Keratinocyte (primary cell): ENCODE measurements around the gene LDAH. TPM values are rescaled to one million over a fixed set of nuclear protein-coding genes. Genes with fewer than 3 reads are reported as not detected.
A peak's percentile ranks its signal among the peaks of the same experiment; 100 is the strongest.

ENCODE experiments used
- DNase-seq: peaks from one replicate; pipeline ENCODE4 v3.0.0-alpha.2; 2011; ENCODE audit warnings: low read depth, missing footprints, low spot score
- FAIRE-seq: peaks from 2 replicates; lab custom pipeline; 2011; peaks lifted over from hg19 to GRCh38; lab: Jason Lieb, UNC
- H2AFZ ChIP-seq: 2 replicates; pipeline ENCODE4 v1.6.0; 2012; ENCODE audit warnings: low read length, control low read depth, inconsistent platforms; ENCODE audit not compliant: control insufficient read depth
- H3K27ac ChIP-seq: 2 replicates; pipeline ENCODE4 v1.5.1; 2011; ENCODE audit warnings: low read length; ENCODE audit not compliant: control insufficient read depth, insufficient read depth
- H3K27me3 ChIP-seq: 3 replicates; pipeline ENCODE4 v1.6.0; 2011; ENCODE audit warnings: low read length; ENCODE audit not compliant: control insufficient read depth, insufficient read depth; ENCODE audit errors: extremely low read depth
- H3K36me3 ChIP-seq, 2 experiments: 2 replicates in 1 of 2; 3 replicates in 1 of 2; pipeline ENCODE4 v1.5.1; 2011; ENCODE audit warnings: low read length in 2 of 2, mild to moderate bottlenecking in 1 of 2; ENCODE audit not compliant: control insufficient read depth in 2 of 2, insufficient read depth in 2 of 2; ENCODE audit errors: extremely low read depth in 1 of 2
- H3K4me1 ChIP-seq: 3 replicates; pipeline ENCODE4 v1.5.1; 2011; ENCODE audit warnings: low read length; ENCODE audit not compliant: control insufficient read depth, insufficient read depth; ENCODE audit errors: extremely low read depth
- H3K4me2 ChIP-seq: 3 replicates; pipeline ENCODE4 v1.6.0; 2011; ENCODE audit warnings: low read depth, low read length; ENCODE audit not compliant: control insufficient read depth, insufficient read depth; ENCODE audit errors: extremely low read depth
- H3K4me3 ChIP-seq, 3 experiments: fragments of 200-600 bp in 1 of 3; sonication (generic) in 1 of 3; 2 replicates in 2 of 3; 3 replicates in 1 of 3; pipeline ENCODE4 v1.5.1; 2011 to 2016; ENCODE audit warnings: low read length in 3 of 3, mild to moderate bottlenecking in 3 of 3, control low read depth in 2 of 3, inconsistent platforms in 1 of 3, low read depth in 1 of 3, mixed read lengths in 1 of 3, mixed run types in 1 of 3, moderate library complexity in 1 of 3; ENCODE audit not compliant: control insufficient read depth in 2 of 3, insufficient read depth in 2 of 3; ENCODE audit errors: extremely low read depth in 1 of 3
- H3K79me2 ChIP-seq: 2 replicates; pipeline ENCODE4 v1.6.0; 2012; ENCODE audit warnings: low read length; ENCODE audit not compliant: control insufficient read depth, insufficient read depth
- H3K9ac ChIP-seq: 3 replicates; pipeline ENCODE4 v1.6.0; 2011; ENCODE audit warnings: low read length; ENCODE audit not compliant: control insufficient read depth, insufficient read depth; ENCODE audit errors: extremely low read depth
- H3K9me1 ChIP-seq: 3 replicates; pipeline ENCODE4 v1.6.0; 2011; ENCODE audit warnings: low read length; ENCODE audit not compliant: control insufficient read depth, insufficient read depth; ENCODE audit errors: extremely low read depth
- H3K9me3 ChIP-seq: 2 replicates; pipeline ENCODE4 v1.5.1; 2012; ENCODE audit warnings: low read depth, low read length; ENCODE audit not compliant: control insufficient read depth
- H4K20me1 ChIP-seq: 3 replicates; pipeline ENCODE4 v1.6.0; 2011; ENCODE audit warnings: low read length; ENCODE audit not compliant: control insufficient read depth, insufficient read depth; ENCODE audit errors: extremely low read depth
- EZH2 ChIP-seq: IDR thresholded peaks from one replicate; pipeline ENCODE4 v1.6.1; 2012; ENCODE audit warnings: inconsistent platforms, mild to moderate bottlenecking, low read length, moderate library complexity
- dilution Hi-C: fragments of 300-500 bp; cut with MboI; formaldehyde crosslinking; loops from one replicate; pipeline ENCODE4 v1.7.0; 2020; ENCODE audit warnings: low sequenced_read_pairs; ENCODE audit not compliant: extremely low pct_ligation_motif_present
- polyA plus RNA-seq, 5 experiments: library from polyadenylated mRNA; depleted of rRNA in 3 of 5; stranded (reverse) in 3 of 5; stranded (forward) in 1 of 5; unstranded in 1 of 5; fragments of >200 nt; gene quantifications; 1 replicate in 1 of 5; 2 replicates in 3 of 5; 3 replicates in 1 of 5; pipeline versions ENCODE4 v1.2.1 to v1.2.3, GENCODE V29; 2011 to 2012; ENCODE audit warnings: missing spikeins in 2 of 5, low read depth in 1 of 5, low replicate concordance in 1 of 5
- TF ChIP-seq, protein P1 (sequence below), 3 experiments: IDR thresholded peaks in 1 of 3; conservative IDR thresholded peaks in 1 of 3; optimal IDR thresholded peaks in 1 of 3; 2 replicates in 2 of 3; 3 replicates in 1 of 3; pipeline versions ENCODE3 to v1.5.1; 2011; ENCODE audit warnings: low read length in 3 of 3, mild to moderate bottlenecking in 3 of 3, moderate library complexity in 2 of 3, control low read depth in 1 of 3, inconsistent platforms in 1 of 3; ENCODE audit not compliant: insufficient read depth in 2 of 3; ENCODE audit errors: extremely low read depth in 1 of 3

LDAH gene
- polyA plus RNA-seq, 1 donor (not counting 4 experiments of a cell fraction or from before 2014, with no cell fraction given), result 22.7 TPM

GRCh38 chr2:20671036-20671735, 151.7 kb downstream of the LDAH start:
- H3K4me2 ChIP-seq, result no peak overlapping the region
- H3K27me3 ChIP-seq, result peaks cover 75% of the 10 kb centered on the region
- H3K9me1 ChIP-seq, result no peaks in the 10 kb centered on the region
- no peak overlapping the region for H3K4me3 ChIP-seq
- H3K79me2 ChIP-seq, result no peaks in the 10 kb centered on the region
- no peaks in the 10 kb centered on the region for H4K20me1 ChIP-seq
- H3K27ac ChIP-seq, result no peak overlapping the region
- no peak overlapping the region for H2AFZ ChIP-seq
- peaks cover 3% of the 10 kb centered on the region for H3K4me1 ChIP-seq
- TF ChIP-seq, protein P1, sequence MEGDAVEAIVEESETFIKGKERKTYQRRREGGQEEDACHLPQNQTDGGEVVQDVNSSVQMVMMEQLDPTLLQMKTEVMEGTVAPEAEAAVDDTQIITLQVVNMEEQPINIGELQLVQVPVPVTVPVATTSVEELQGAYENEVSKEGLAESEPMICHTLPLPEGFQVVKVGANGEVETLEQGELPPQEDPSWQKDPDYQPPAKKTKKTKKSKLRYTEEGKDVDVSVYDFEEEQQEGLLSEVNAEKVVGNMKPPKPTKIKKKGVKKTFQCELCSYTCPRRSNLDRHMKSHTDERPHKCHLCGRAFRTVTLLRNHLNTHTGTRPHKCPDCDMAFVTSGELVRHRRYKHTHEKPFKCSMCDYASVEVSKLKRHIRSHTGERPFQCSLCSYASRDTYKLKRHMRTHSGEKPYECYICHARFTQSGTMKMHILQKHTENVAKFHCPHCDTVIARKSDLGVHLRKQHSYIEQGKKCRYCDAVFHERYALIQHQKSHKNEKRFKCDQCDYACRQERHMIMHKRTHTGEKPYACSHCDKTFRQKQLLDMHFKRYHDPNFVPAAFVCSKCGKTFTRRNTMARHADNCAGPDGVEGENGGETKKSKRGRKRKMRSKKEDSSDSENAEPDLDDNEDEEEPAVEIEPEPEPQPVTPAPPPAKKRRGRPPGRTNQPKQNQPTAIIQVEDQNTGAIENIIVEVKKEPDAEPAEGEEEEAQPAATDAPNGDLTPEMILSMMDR (optimal IDR thresholded peaks at IDR 0.05 in 1 of 3, IDR thresholded peaks at IDR 0.05 in 1 of 3, conservative IDR thresholded peaks at IDR 0.05 in 1 of 3; ENCODE audit: extremely low read depth in 1 of 3, insufficient read depth in 2 of 3, low read length in 3 of 3), result no peak
- TF ChIP-seq EZH2, result peak; percentile 98
- no peaks in the 10 kb centered on the region for H3K36me3 ChIP-seq
- H3K9me3 ChIP-seq, result no peaks in the 10 kb centered on the region
- no peak overlapping the region for H3K9ac ChIP-seq
- dilution Hi-C loops, result no loop called here
- no peak for DNase-seq
- FAIRE-seq, result no peak

DNA sequence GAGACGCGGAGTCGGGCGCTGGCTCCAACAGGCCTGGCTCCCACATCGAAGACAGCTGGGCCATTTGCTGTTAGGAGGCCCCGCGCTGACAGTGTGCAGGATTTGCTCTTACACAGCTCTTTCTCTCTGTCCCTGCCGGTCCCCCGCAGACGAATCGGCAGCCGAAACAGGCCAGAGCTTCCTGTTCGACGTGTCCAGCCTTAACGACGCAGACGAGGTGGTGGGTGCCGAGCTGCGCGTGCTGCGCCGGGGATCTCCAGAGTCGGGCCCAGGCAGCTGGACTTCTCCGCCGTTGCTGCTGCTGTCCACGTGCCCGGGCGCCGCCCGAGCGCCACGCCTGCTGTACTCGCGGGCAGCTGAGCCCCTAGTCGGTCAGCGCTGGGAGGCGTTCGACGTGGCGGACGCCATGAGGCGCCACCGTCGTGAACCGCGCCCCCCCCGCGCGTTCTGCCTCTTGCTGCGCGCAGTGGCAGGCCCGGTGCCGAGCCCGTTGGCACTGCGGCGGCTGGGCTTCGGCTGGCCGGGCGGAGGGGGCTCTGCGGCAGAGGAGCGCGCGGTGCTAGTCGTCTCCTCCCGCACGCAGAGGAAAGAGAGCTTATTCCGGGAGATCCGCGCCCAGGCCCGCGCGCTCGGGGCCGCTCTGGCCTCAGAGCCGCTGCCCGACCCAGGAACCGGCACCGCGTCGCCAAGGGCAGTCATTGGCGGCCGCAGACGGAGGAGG, 152.4 kb downstream of the LDAH start:
- Histone ChIP-seq H3K9ac (no peak overlapping the region), H3K27me3 (peaks cover 82% of the 10 kb centered on the region), H3K9me3 (no peaks in the 10 kb centered on the region), H3K4me3 (no peak overlapping the region), H3K79me2 (no peaks in the 10 kb centered on the region), H3K4me1 (peaks cover 4% of the 10 kb centered on the region), H3K27ac (no peak overlapping the region), H3K36me3 (no peaks in the 10 kb centered on the region), H4K20me1 (no peaks in the 10 kb centered on the region), H3K9me1 (no peaks in the 10 kb centered on the region), H3K4me2 (no peak overlapping the region), H2AFZ (no peak overlapping the region)
- no peak for FAIRE-seq
- dilution Hi-C loops, result no loop called here
- TF ChIP-seq EZH2, result peak; percentile 99
- TF ChIP-seq, protein P1 (optimal IDR thresholded peaks at IDR 0.05 in 1 of 3, IDR thresholded peaks at IDR 0.05 in 1 of 3, conservative IDR thresholded peaks at IDR 0.05 in 1 of 3; ENCODE audit: extremely low read depth in 1 of 3, insufficient read depth in 2 of 3, low read length in 3 of 3), result no peak
- no peak for DNase-seq
